Ishikawa (cell line): ENCODE measurements around the gene TMEM41B.

Experiments used
- CEBPB ChIP-seq: IDR thresholded peaks from 2 replicates; pipeline ENCODE4 v1.6.1; 2012
- CREB1 ChIP-seq: IDR thresholded peaks from 2 replicates; pipeline ENCODE4 v1.6.1; 2012; ENCODE audit warnings: low read depth
- EGR1 ChIP-seq: IDR thresholded peaks from 2 replicates; pipeline ENCODE4 v1.6.1; 2012
- EP300 ChIP-seq: IDR thresholded peaks from 2 replicates; pipeline ENCODE4 v1.6.1; 2012; ENCODE audit warnings: borderline replicate concordance
- FOXM1 ChIP-seq: IDR thresholded peaks from 2 replicates; pipeline ENCODE4 v1.6.1; 2012; ENCODE audit warnings: low read depth, borderline replicate concordance
- MAX ChIP-seq: IDR thresholded peaks from 2 replicates; pipeline ENCODE4 v1.6.1; 2012
- NFIC ChIP-seq: IDR thresholded peaks from 2 replicates; pipeline ENCODE4 v1.6.1; 2012
- RAD21 ChIP-seq: IDR thresholded peaks from 2 replicates; pipeline ENCODE4 v1.6.1; 2012; ENCODE audit warnings: low read depth
- REST ChIP-seq: IDR thresholded peaks from 2 replicates; pipeline ENCODE4 v1.6.1; 2012; ENCODE audit warnings: low read depth, mild to moderate bottlenecking
- TAF1 ChIP-seq: IDR thresholded peaks from 2 replicates; pipeline ENCODE4 v1.6.1; 2012; ENCODE audit warnings: low read depth, mild to moderate bottlenecking
- TCF12 ChIP-seq: IDR thresholded peaks from 2 replicates; pipeline ENCODE4 v1.6.1; 2012; ENCODE audit warnings: low read depth
- TEAD4 ChIP-seq: IDR thresholded peaks from 2 replicates; pipeline ENCODE4 v1.6.1; 2012
- USF1 ChIP-seq: IDR thresholded peaks from 2 replicates; pipeline ENCODE4 v1.6.1; 2012
- YY1 ChIP-seq: IDR thresholded peaks from 2 replicates; pipeline ENCODE4 v1.6.1; 2012; ENCODE audit warnings: low read depth
- ZBTB7A ChIP-seq: IDR thresholded peaks from 2 replicates; pipeline ENCODE4 v1.6.1; 2012; ENCODE audit warnings: low read depth

TMEM41B gene

GRCh38 chr11:9313648-9314290, 624 bp downstream of the TMEM41B start:
- no peak for TF ChIP-seq YY1
- TF ChIP-seq CREB1, result no peak
- no peak for TF ChIP-seq CEBPB
- no peak for TF ChIP-seq REST
- no peak for TF ChIP-seq EGR1

GRCh38 chr11:9310485-9311090, 3.8 kb downstream of the TMEM41B start:
- no peak for TF ChIP-seq TEAD4
- no peak for TF ChIP-seq NFIC
- no peak for TF ChIP-seq EGR1
- no peak for TF ChIP-seq CEBPB
- no peak for TF ChIP-seq EP300
- TF ChIP-seq USF1, result no peak
- TF ChIP-seq YY1, result no peak
- no peak for TF ChIP-seq FOXM1
- TF ChIP-seq TAF1, result no peak
- no peak for TF ChIP-seq CREB1
- no peak for TF ChIP-seq REST

- TF ChIP-seq USF1 (no peak), YY1 (no peak), EP300 (no peak), REST (no peak), MAX (no peak), TCF12 (no peak), ZBTB7A (no peak), CREB1 (no peak)
These were observed 10.2 kb downstream of the TMEM41B start for GRCh38 chr11:9304178-9304577.

GRCh38 chr11:9302448-9302847, 11.9 kb downstream of the TMEM41B start:
- TF ChIP-seq MAX (no peak), TAF1 (no peak), YY1 (no peak), TEAD4 (no peak), EP300 (no peak), ZBTB7A (no peak), FOXM1 (no peak), USF1 (no peak), NFIC (no peak), EGR1 (no peak), CEBPB (no peak), CREB1 (no peak), REST (no peak), TCF12 (no peak), RAD21 (no peak)
